HG02938 (cell line): ENCODE measurements around the gene OR6K2.
"Not testable (repeated sequence)": the region's sequence is repeated elsewhere in the genome, so short reads cannot be mapped to it uniquely, and the experiment has no call there.

Experiments used
- ATAC-seq: cut with Tn5 transposase; IDR thresholded peaks from one replicate; pipeline ENCODE4 v1.9.1; 2021; ENCODE audit warnings: mild to moderate bottlenecking, moderate library complexity; ENCODE audit not compliant: unreplicated experiment

OR6K2 gene, protein sequence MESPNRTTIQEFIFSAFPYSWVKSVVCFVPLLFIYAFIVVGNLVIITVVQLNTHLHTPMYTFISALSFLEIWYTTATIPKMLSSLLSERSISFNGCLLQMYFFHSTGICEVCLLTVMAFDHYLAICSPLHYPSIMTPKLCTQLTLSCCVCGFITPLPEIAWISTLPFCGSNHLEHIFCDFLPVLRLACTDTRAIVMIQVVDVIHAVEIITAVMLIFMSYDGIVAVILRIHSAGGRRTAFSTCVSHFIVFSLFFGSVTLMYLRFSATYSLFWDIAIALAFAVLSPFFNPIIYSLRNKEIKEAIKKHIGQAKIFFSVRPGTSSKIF

DNA sequence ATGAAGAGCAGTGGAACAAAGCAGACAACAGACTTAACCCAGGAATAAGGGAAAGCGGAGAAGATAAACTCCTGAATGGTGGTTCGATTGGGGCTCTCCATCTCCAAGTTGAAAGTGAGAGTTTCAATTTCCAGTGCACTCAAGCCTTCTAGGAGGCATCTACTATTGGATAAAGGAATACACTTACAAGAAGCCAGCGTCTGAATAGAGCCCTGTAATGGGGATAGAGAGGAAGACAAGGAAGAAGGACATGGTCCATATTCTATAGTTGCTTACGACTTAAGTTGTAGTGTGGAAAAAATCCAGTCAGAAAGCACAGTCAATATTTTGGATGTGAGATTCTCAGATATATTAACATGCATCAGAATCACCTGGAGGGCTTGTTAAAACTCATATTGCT is at the start of gene OR6K2:
Gene OR6K2 (minus strand): TSS at position 101 of the 400 bp plus-strand sequence. CDS start 0 bp downstream, at position 101.
- ATAC-seq = no peak

DNA sequence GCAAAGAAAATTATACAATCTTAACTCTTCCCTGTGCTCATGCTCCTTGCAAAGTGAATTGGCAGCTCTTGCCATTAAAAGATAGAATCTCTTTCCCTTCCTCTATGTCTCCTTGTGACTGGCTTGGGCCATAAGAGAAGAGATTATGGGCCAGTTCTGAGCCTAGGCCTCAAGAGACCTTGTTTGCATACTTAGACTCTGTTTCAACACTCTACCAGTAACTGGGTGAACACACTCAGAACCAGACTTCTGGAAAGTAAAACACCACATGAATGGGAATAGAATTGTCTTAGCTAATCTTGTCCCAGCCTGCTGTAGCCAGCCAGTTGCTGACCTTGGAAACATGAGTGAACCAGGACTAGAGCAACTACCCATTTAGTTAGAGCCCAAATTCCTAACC is 35.4 kb upstream of the OR6K2 start:
- ATAC-seq = no peak

DNA sequence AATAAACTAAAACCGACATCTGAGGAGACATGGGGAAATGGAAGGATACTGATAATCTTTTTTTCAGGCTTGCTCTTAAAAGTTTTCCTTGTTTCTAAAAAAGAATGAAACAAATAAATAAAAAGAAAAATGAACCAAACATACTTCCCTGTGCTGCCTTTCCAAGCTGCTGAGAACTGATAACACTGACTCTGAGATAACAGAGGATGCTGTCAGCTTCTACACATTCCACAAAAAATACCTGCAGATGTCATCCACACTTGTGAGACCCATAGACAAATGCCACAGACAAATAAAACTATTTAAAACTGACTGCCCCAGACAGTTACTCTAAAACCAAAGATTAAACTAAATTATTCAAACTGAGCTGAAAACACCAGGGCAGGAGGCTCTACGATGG is 32.1 kb upstream of the OR6K2 start:
- ATAC-seq = no peak

DNA sequence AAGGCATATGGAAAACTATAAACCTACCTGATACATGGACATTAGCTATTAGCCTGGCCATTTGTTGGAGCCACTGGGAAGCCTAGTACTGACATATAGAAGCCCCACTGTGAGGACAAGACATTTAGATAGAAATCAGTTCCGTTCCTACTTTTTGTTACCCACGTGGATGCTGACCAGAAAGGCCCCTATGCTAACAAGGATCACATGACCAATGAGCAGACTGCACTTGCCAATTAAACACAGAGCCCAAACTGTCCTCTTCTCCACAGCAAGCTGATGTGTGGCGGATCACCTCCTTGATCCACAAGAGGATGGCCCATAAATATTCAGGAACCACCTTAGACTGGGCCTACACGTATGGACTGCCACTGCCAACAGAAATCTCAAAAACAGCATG is 31.3 kb upstream of the OR6K2 start:
- ATAC-seq = no peak

DNA sequence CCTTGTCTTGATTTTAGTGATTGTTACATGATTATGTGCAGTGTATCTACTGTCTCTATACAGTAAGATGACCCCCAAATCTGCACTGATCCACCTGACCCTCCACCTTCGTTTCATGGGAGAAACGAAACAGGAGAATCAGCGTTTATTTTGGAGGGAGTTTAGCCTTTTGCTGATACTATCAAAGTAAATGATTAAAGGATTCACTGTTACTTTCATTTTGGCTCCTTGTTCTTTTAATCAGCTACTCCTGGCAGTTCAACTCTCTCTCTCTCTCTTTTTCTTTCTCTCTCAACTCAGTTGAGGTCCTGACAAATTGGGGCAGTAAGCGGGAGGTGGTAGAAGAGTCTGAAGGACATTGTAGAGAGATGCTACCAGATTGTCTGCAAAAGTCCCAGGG is 30.0 kb upstream of the OR6K2 start:
- no peak for ATAC-seq

DNA sequence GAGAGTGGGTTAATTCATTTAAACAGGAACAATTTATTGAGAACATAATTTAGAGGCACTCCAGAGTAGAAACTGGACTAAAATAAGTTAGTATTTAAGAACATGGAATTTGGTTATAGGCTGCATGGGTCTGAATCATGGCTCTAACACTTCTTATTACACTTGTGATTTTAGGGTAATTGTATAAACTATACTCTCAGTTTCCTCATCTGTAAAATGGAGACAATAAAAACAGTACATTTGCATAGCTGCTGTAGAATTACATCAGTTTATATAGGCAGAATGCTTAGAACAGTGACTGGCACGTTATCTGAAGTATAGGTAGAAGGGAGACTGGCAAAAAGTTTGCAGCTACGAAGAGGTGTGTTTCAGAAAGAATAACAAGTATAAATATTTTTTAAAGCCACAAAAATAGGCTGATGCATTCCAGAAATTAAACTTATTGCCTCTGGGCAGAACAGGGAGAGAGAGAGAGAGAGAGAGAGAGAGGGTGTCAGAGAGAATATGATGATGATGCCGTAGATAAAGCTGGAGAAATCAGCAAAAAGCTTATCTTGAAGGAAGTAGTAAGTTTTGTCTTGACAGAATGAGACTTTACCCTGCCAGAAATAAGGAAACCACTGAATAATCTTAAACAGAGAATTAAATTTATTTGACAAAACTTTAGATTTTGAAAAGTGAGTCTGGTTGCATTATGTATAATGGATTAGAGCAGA is 28.2 kb upstream of the OR6K2 start:
- no peak for ATAC-seq

DNA sequence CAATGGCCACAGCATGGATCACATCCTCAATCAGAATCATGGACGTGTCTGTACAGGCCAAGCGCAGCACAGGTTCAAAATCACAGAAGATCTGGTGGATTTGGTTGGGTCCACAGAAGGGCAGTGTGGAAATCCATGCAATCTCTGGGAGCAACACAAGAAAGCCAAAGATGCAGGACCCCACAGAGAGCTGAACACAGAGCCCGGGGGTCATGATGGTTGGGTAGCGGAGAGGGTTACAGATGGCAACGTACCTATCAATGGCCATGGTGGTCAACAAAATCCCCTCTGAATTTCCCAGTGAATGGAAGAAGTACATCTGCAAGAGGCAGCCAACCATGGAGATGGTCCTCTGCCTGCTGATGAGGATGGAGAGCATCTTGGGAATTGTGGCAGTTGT is 24.0 kb upstream of the OR6K2 start:
- no peak for ATAC-seq

DNA sequence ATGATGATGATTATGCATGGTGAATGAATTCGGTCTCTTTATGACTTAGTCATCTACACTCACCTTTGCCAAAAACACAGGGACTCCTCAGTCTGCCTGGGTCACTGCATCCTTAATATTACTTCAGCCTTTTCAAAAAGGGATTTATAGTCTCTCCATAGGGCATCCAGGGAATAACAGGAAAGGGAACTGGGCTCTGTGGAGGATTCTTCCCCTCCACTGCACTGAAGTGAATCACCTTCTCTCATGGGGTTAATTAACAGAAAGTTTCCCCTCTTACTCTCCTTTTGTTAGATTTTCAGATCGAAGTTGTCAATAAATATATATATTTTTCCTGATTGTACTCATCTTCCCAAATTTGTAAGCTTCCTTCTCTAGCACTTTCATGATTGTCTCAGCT is 20.2 kb upstream of the OR6K2 start, which contains the start of gene OR6K3:
Gene OR6K3 (minus strand): TSS at position 101 of the 400 bp plus-strand sequence. CDS start 2,605 bp downstream, outside the sequence.
- ATAC-seq = no peak

DNA sequence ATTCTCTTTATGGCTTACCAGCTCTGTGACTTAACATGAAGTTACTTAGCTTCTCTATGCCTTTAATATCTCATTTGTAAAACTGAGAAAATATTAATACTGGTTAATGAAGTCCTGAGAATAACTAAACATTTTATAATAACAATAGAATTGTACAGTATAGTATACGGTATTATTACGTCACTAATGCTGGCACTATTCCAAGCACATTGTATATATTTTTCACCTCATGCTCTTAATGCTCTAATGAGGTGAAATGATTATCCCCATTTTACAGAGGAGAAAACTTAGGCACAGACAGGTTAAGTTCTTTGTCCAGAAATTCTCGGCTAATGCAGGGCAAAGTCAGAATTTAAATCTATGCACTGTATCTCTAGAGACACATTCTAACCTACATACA is 19.2 kb upstream of the OR6K2 start:
- no peak for ATAC-seq

DNA sequence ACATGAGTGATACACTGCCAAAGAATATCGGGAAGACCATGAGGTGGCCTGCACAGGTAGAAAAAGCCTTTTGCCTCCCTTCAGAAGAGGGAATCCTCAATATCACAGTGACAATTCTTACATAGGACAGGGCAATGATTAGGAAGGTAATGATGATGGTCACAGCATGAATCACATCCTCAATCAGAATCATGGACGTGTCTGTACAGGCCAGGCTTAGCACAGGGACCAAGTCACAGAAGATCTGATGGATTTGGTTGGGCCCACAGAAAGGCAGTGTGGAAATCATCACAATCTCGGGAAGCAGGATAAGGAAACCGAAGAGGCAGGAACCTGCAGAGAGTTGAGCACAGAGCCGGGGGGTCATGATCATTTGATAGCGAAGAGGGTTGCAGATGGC is 16.9 kb upstream of the OR6K2 start:
- no peak for ATAC-seq

DNA sequence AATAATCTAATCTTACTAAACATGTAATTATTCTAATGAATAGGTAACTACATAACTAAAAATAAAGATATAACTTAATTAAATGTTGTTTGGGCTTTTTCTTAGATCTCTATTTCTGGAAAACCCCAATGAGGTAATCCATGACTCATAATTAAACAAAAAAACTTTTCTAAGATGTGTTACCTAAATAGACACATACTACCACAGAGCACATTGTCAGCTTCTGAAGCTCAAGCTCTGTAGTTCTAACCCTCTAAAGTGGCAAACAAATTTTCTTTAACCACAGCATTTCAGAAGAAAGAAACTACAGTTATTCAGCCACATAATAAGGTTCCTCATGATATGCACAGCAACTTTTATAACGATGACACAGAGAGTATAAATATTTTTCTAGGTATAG is 15.9 kb upstream of the OR6K2 start:
- no peak for ATAC-seq

DNA sequence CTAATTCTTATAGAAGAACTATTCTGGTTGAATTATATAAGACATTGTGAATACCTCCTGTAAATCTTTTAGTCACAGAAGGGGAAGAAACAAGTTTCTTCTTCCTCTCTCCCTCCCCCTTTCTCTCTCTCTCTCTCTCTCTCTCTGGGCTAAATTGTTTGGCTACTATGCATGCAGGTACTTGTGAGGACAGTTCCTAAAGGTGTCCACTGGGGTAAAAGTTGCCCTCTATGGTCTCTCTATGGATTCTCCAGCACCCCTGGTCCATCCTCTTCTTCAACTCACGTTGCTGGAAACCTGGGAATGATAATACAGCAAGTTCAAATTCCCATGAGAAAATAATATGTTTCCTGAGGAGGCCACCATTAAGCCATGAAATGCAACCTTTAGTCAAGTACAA is 14.3 kb upstream of the OR6K2 start:
- ATAC-seq = no peak

DNA sequence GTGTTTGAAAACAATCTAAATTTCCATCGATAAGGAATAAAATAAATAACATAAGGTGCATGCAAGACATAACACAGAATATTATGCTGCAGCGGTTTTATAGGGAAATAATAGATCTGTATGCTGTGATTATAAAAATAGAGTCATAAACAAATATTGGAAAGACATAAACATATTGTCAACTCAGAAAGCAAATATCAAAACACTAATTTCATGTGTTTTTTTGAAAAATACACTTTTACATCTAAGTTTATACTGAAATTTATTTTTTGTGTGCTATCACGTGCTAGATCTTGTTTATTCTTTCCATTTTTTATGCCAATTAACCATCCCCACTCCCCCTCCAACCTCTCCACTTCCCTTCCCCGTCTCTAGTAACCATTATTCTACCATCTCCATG is 10.6 kb upstream of the OR6K2 start:
- no peak for ATAC-seq

DNA sequence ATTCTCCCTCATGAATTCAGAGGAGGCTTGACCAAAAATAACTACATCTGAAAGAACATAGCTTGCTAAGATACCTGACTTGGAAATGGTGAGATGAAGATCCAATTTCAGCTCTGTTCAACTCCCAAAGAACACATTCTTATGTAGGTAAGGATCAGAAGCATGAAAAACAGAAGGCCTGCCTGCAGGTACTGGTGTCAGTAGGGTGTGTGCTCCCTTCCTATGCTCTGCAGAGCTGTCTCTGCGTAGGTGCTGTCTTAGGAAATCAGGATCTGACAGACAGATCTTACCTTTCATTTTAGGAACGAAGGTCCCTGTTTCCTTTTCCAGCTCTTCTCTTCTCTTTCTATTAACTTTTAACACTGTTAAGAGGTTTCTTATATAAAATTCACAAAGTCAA is 5.6 kb upstream of the OR6K2 start:
- no peak for ATAC-seq

DNA sequence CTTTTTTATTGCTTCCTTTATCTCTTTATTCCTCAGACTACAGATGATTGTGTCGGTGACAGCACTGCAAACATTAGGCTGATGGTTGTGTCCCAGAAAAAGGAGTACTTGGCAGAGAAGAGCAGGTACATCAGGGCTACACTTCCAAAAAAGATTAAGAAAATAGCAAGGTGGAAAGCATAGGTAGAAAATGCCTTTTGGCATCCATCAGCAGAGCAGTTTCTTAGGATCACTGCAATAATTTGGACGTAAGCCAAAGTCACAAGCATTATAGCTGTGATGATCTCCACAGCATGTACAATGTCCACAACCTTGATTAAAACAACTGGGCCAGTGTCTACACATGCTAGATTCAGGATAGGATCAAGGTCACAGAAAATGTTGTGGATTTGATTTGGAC is 5.9 kb downstream of the OR6K2 start:
- no peak for ATAC-seq

DNA sequence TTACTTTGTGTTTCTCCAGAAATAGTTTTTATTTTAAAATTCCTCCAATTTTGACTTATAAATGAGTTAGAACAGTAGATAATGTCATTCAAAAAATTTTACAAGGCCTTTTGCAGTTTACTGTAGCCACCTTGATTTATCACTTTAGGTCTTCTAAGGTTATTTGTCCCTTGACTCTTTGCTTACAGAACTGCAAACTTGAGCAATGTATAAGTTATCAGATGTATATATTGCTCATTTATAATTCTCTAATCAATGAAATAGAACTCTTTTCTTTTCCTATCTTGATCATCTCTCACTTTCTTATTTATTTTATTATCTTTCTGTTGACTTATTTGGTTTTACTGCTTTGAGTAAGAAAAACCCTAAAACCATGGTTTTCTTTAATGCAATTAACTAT is 8.1 kb downstream of the OR6K2 start:
- no peak for ATAC-seq

DNA sequence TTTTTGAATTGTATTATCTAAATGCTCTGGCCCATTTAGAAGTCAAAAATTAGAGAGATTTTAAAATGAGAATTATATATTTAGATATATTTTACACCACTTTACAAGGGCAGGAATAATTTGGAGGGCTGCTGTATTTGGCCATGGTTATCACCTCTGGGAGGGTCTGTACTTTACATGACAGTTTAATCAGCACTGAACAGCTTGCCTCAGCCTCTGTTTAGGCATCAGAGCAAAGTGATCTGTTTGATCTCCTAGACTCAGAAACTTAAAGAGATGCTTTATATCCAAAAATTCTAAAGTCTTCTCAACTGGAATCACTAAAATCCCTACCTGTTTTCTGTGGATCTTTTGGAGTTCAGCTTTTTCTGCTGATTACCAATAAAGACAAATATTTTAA is 8.5 kb downstream of the OR6K2 start:
- ATAC-seq = no peak

DNA sequence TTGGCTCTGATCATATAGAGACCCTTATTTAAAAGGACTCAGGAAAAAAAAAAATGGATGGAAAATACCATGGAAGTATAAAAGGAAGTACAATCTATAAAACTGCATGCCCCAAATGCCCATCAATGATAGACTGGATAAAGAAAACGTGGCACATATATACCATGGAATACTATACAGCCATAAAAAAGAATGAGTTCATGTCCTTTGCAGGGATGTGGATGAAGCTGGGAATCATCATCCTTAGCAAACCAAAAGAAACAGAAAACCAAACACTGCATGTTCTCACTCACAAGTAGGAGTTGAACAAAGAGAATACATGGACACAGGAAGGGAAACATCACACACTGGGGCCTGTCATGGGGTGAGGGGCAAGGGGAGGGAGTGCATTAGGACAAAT is 9.3 kb downstream of the OR6K2 start:
- not testable (repeated sequence) for ATAC-seq

DNA sequence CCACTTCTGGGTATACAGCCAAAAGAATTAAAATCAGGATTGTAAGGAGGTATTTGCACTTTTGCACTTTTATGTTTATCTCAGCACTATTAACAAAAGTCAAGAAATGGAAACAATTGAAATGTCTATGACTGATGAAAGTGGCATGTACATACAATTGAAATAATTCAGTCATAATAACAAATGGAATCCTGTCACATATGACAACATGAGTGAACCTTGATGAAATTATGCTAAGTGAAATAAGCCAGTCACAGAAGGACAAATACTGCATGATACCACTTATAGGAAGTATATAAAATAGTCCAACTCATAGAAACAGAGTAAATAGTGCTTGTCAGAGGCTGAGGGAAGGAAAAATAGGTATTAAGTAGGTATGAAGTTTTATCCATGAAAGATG is 10.6 kb downstream of the OR6K2 start:
- ATAC-seq = no peak

DNA sequence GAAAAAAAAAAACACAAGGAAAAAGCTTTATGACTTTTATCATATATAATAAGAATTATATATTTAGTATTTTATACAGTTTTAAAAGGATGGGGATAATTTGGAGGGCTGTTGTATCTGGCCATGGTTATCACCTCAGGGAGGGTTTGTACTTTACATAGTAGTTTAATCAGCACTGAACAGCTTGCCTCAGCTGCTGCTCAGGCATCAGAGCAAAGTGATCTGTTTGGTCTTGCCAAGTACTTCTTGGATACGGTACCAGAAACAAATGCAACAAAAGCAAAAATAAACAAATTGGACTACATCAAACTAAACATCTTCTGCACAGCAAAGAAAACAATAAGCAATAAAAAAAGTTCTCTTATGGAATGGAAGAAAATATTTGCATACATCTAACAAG is 11.3 kb downstream of the OR6K2 start:
- ATAC-seq = no peak

DNA sequence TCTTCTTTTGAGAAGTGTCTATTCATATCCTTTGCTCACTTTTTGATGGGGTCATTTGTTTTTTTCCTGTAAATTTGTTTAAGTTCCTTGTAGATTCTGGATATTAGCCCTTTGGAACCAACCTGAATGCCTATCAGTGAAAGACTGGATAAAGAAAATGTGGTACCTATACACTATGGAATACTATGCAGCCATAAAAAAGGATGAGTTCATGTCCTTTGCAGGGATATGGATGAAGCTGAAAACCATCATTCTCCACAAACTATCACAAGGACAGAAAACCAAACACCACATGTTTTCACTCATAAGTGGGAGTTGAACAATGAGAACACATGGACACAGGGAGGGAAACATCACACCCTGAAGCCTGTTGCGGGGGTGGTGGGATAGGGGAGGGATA is 12.1 kb downstream of the OR6K2 start:
- not testable (repeated sequence) for ATAC-seq

DNA sequence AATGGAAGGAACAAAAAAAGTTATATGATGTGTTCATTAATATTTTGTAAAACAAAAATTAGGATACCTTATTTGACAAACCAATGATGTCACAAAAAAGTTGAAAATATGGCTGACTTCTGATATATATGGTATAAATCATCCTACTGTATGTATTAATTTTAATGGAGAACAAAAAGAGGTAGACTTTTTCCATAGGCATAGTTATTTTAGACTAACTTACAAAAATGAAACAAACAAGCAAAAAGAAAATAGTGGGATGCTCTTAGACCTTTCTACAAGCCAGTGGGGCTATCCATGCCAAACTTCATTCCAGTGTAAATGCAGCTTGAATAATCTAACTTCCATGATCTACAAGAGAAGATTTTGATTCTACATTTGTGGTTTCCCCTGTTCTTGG is 13.4 kb downstream of the OR6K2 start:
- no peak for ATAC-seq
